ENCODE data around the gene ZMYND19. TPM values are rescaled to one million over a fixed set of nuclear protein-coding genes. Genes with fewer than 3 reads are reported as not detected.
"Not testable (repeated sequence)": the region's sequence is repeated elsewhere in the genome, so short reads cannot be mapped to it uniquely, and the experiment has no call there.

ZMYND19 gene
- total RNA-seq, 1 donor from 2014 or later: 22.2 TPM

GRCh38 chr9:137588891-137589290 lies 1.4 kb downstream of the ZMYND19 start:
- no peak for DNase-seq (ENCODE audit: low spot score)

- DNase-seq (ENCODE audit: low spot score): no peak
Observed at GRCh38 chr9:137588311-137588710, 2.0 kb downstream of the ZMYND19 start.

DNA sequence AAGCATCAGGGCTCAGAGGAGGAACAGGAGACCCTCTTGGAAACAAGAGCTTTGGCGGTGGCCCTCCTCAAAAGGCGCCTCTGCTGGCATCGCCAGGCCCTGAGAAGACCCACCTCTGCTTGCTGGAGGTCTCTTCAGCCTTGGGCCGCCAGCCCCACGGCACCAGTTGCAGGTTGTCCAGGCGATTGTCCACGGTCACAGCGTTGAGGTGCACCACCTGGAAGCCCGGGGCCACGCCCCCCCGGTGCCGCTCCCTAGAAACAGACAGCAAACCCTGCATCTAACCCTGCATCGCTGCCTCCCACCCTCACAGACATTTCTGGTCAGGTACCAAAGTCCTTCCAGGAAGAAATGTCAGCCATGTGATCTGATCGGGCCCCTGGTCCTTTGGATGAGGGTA lies 3.5 kb downstream of the ZMYND19 start:
- no peak for DNase-seq (ENCODE audit: low spot score)

GRCh38 chr9:137583957-137584356 lies 6.4 kb downstream of the ZMYND19 start:
- no peak for DNase-seq (ENCODE audit: low spot score)

DNA sequence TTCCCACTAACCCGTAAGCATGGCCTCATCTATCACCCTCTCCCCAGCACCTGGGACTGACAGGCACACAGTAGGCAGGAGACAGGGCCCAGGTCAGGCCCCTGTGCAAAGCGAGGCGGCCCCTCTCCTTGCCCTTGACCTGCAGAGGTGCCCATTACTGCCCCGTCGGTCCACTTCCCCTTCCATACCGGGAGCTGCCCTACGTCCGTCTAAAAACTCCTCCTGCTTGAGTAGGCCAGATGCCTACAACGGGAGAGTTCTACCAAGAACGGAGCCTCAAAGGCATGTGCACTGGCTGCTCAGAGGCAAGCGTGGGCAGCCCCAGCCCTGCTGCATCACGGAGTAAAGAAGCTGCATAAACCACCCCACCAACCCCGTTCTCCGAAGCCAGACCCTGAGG lies 7.0 kb downstream of the ZMYND19 start:
- DNase-seq (ENCODE audit: low spot score): no peak

DNA sequence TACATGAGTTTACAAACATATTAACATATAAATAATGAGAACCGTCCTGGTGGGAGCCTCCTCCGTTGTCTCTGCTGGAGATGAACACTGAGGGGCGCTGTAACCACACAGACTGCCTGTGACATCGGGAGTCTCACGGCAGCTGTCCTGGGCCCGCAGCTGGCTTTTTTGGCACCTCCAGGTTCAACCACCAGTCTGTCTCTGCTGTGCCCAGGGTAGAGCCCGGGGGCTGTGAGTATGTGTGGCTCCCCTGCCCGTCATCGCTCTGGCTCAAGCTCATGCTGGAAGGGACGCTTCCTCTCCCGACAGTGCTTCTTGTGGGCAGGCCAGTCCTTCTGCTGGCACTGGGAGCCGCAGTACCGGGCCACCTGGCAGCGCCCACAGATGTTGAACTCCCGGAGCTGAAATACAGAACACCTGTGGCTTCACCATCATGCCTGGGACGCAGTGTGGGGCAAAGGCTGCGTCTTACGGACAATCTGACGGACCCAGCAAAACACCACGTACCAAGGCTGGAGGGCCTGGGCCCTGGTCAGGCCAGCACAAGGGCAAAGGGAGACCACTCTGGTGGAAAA lies 7.9 kb downstream of the ZMYND19 start:
- DNase-seq (ENCODE audit: low spot score): no peak

GRCh38 chr9:137581361-137582285 lies 8.7 kb downstream of the ZMYND19 start:
- no peak for DNase-seq (ENCODE audit: low spot score)

DNA sequence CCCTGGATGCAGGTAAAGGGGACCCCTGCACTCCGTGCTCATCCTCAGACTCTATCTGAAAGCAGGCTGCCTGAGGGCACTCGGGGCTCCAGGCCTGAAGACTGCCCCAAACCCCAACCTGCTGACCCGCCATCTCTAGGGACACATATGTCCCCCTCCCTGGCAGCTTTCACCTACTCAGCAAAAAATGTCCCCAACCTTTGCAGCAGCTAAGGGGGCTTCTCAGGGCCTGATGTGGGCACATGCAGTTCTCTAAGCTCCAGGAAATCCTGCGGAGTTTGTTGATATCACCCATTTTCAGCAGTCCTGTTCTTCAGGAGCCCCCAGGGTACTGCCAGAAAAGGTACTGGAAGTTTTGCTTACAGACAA lies 9.4 kb downstream of the ZMYND19 start:
- DNase-seq (ENCODE audit: low spot score): no peak

GRCh38 chr9:137580209-137580953 lies 9.9 kb downstream of the ZMYND19 start:
- DNase-seq (ENCODE audit: low spot score): no peak

DNA sequence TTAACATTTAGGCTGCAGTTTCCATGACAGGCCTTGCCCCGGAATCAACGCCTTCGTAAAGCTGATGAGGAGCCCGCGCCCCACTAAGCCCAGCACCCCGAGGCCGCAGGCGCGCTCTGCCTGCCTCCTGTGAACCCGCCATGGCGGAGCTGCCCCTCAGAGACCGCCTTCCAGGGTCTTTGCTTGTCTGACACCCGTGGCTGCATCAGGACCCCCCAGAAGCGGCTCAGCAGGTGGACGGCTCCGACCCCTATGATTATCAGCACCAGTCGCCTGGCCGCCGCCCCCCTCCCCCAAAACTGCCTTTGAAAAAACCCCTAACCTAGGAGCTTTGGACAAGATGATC lies 11.1 kb downstream of the ZMYND19 start:
- DNase-seq (ENCODE audit: low spot score): no peak

GRCh38 chr9:137578518-137579258 lies 11.6 kb downstream of the ZMYND19 start, which contains the start of gene DPH7:
DPH7 (minus strand) TSS chr9:137578925; CDS start chr9:137578777, 148 bp downstream.
- DNase-seq (ENCODE audit: low spot score): peak; percentile 95

DNA sequence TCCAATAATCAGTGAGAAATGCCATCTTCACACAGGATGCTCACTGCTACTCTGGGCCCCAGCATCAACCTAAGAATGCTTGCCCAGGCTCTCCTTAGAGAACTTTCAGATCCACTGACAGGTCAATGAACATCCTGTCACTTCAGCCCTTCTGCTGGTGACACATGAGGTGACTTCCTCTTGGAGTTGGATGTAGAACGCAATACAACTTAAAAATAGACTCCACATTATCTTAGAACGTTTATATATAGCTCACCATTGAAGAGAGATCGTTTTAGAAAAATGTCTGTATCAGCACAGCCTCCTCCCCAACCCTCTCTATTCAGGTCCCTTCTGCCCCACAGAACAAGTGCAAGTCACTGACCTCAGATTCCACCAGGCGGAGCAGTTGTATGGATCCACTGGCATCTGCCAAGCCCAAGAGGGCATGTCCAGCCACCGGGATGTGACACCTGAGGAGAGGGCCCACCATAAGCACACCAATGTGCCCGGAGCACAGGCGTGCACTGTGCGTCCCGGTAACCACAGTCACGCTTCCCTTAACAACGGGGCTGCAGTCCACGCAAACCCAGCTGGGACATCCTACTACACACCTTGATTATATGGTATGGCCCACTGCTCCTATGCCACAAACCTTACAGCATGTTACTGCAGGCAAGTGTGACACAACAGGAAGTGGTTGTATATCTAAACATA lies 14.4 kb downstream of the ZMYND19 start:
- DNase-seq (ENCODE audit: low spot score): no peak

- no peak for DNase-seq (ENCODE audit: low spot score)
Observed at GRCh38 chr9:137575364-137575715, 15.0 kb downstream of the ZMYND19 start.

GRCh38 chr9:137574192-137574591 lies 16.1 kb downstream of the ZMYND19 start:
- no peak for DNase-seq (ENCODE audit: low spot score)

GRCh38 chr9:137570566-137570965 lies 19.7 kb downstream of the ZMYND19 start:
- DNase-seq (ENCODE audit: low spot score): no peak

- DNase-seq (ENCODE audit: low spot score): no peak
Observed at GRCh38 chr9:137569609-137570203, 20.6 kb downstream of the ZMYND19 start.

- DNase-seq (ENCODE audit: low spot score): not testable (repeated sequence)
Observed at GRCh38 chr9:137568445-137568844, 21.9 kb downstream of the ZMYND19 start.

GRCh38 chr9:137564817-137565411 lies 25.4 kb downstream of the ZMYND19 start:
- DNase-seq (ENCODE audit: low spot score): no peak

- DNase-seq (ENCODE audit: low spot score): no peak
Observed at GRCh38 chr9:137564134-137564533, 26.2 kb downstream of the ZMYND19 start.

DNA sequence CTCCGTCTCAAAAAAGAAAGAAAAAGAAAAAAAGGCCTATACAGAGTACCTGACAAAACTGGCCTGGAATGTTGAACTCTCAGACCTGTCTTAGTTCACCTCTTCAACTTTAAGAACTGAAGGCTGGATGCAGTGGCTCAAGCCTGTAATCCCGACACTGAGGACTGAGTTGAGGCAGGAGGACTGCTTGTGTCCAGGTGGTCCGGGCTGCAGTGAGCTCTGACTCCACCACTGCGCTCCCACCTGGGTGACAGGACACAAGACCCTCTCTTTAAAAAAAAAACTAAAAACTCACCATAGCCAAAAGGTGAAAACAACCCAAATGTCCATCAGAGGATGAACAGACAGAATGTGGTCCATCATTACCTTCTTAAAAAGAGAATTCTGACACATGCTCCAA lies 32.2 kb downstream of the ZMYND19 start:
- no peak for DNase-seq (ENCODE audit: low spot score)
